ENCODE measurements around the gene F8A2.
"Not testable (repeated sequence)": the region's sequence is repeated elsewhere in the genome, so short reads cannot be mapped to it uniquely, and the experiment has no call there.

F8A2 gene

GRCh38 chrX:155381843-155382528 lies at the start of gene F8A2:
F8A2 (plus strand) TSS chrX:155382095; CDS start chrX:155382115, 20 bp downstream.
- DNase-seq (ENCODE audit: insufficient read length, low spot score); FAIRE-seq: not testable (repeated sequence)

- no peak for TF ChIP-seq POLR2A (IDR thresholded peaks at IDR 0.05; ENCODE audit: low read depth, low read length)
- FAIRE-seq (no peak), DNase-seq (ENCODE audit: insufficient read length, low spot score) (no peak)
These were observed 48.3 kb upstream of the F8A2 start for GRCh38 chrX:155333544-155334100.

GRCh38 chrX:155334486-155335336 lies 47.2 kb upstream of the F8A2 start, which contains the start of gene CLIC2:
CLIC2 (minus strand) TSS chrX:155334614; CDS start chrX:155334427, 187 bp downstream.
- FAIRE-seq: peak; percentile 86
- no peak for TF ChIP-seq POLR2A (IDR thresholded peaks at IDR 0.05; ENCODE audit: low read depth, low read length)
- no peak for DNase-seq (ENCODE audit: insufficient read length, low spot score)

GRCh38 chrX:155335337-155335712 lies 46.6 kb upstream of the F8A2 start:
- not testable (repeated sequence) for FAIRE-seq; DNase-seq (ENCODE audit: insufficient read length, low spot score)

GRCh38 chrX:155345689-155346088 lies 36.2 kb upstream of the F8A2 start:
- DNase-seq (ENCODE audit: insufficient read length, low spot score); FAIRE-seq: not testable (repeated sequence)

- not testable (repeated sequence) for FAIRE-seq
These were observed 32.4 kb upstream of the F8A2 start for GRCh38 chrX:155349448-155349847.

GRCh38 chrX:155363712-155364111 lies 18.2 kb upstream of the F8A2 start:
- not testable (repeated sequence) for FAIRE-seq

More at GRCh38 chrX:155349448-155349847, 32.4 kb upstream of the F8A2 start:
- DNase-seq (ENCODE audit: insufficient read length, low spot score): not testable (repeated sequence)

GRCh38 chrX:155373777-155374458 lies 8.0 kb upstream of the F8A2 start:
- DNase-seq (ENCODE audit: insufficient read length, low spot score); FAIRE-seq: not testable (repeated sequence)

More at GRCh38 chrX:155363712-155364111, 18.2 kb upstream of the F8A2 start:
- not testable (repeated sequence) for DNase-seq (ENCODE audit: insufficient read length, low spot score)

- not testable (repeated sequence) for DNase-seq (ENCODE audit: insufficient read length, low spot score); FAIRE-seq
These were observed 2.1 kb upstream of the F8A2 start for GRCh38 chrX:155379802-155380201.

- DNase-seq (ENCODE audit: insufficient read length, low spot score); FAIRE-seq: not testable (repeated sequence)
These were observed 653 bp downstream of the F8A2 start for GRCh38 chrX:155382529-155382967.

- no peak for TF ChIP-seq POLR2A (IDR thresholded peaks at IDR 0.05; ENCODE audit: low read depth, low read length)
- FAIRE-seq (no peak), DNase-seq (ENCODE audit: insufficient read length, low spot score) (no peak)
These were observed 7.7 kb downstream of the F8A2 start for GRCh38 chrX:155389634-155390033.

GRCh38 chrX:155394747-155395276 lies 12.9 kb downstream of the F8A2 start:
- not testable (repeated sequence) for FAIRE-seq; DNase-seq (ENCODE audit: insufficient read length, low spot score)

- FAIRE-seq: no peak
- DNase-seq (ENCODE audit: insufficient read length, low spot score): no peak
- no peak for TF ChIP-seq POLR2A (IDR thresholded peaks at IDR 0.05; ENCODE audit: low read depth, low read length)
These were observed 24.5 kb downstream of the F8A2 start for GRCh38 chrX:155406429-155406828.

GRCh38 chrX:155417769-155418168 lies 35.9 kb downstream of the F8A2 start:
- TF ChIP-seq POLR2A (IDR thresholded peaks at IDR 0.05; ENCODE audit: low read depth, low read length): no peak
- DNase-seq (ENCODE audit: insufficient read length, low spot score): no peak
- no peak for FAIRE-seq
